GM18951 (cell line): Measurements from ENCODE around the gene KRT76.
"Not testable (repeated sequence)": the region's sequence is repeated elsewhere in the genome, so short reads cannot be mapped to it uniquely, and the experiment has no call there.

Source experiments
- POLR2A ChIP-seq: IDR thresholded peaks from 4 replicates; pipeline ENCODE4 v1.6.1; 2011; ENCODE audit warnings: mild to moderate bottlenecking; ENCODE audit not compliant: insufficient read length, insufficient read depth; ENCODE audit errors: extremely low read depth
- in situ Hi-C: fragments of 300-500 bp; cut with MboI; formaldehyde crosslinking; loops from one replicate; pipeline ENCODE4 v1.12.0; 2022; ENCODE audit warnings: low sequenced_read_pairs, mixed read lengths, inconsistent platforms; ENCODE audit not compliant: unreplicated experiment

Gene KRT76

DNA sequence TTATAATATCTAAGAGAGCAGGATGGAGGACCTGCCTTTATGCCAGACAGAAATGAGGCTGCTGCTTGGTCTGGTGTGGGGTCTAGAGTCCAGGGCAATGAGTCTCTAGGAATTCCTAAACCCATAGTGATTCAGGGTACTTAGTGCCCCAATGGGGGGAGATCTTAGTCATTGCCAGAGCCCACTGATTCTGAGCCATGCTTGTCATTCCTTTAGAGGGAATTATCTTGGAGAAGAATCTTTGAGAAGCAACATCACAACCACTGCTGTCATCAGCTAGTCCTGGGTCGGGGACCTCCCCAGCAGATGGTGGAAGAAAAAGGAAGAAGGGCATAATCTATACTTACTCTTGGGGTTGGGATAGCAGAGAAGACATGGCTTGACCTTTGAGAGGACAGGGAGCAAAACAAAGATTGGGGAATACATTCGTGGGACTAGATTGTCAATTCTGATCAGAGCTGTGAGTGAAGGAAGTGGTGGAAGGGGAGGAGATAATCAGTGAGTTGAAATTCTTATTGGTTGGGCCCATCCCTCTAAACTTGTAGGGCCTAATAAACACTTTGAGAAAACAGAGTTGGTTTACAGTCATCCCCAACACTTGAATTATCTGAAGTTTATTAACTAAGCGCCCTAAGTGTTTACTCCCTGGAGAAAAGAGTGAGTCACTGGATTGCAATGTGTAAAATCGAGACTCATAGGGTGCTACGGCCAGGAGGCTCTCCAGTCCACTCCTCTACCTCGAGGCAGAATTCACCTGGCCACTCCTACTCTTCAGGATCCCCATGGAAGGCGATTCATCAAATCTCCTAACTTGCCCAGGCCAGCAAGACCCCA, 21.7 kb upstream of the KRT76 start:
- TF ChIP-seq POLR2A, result no peak
- in situ Hi-C loops, result no loop called here

DNA sequence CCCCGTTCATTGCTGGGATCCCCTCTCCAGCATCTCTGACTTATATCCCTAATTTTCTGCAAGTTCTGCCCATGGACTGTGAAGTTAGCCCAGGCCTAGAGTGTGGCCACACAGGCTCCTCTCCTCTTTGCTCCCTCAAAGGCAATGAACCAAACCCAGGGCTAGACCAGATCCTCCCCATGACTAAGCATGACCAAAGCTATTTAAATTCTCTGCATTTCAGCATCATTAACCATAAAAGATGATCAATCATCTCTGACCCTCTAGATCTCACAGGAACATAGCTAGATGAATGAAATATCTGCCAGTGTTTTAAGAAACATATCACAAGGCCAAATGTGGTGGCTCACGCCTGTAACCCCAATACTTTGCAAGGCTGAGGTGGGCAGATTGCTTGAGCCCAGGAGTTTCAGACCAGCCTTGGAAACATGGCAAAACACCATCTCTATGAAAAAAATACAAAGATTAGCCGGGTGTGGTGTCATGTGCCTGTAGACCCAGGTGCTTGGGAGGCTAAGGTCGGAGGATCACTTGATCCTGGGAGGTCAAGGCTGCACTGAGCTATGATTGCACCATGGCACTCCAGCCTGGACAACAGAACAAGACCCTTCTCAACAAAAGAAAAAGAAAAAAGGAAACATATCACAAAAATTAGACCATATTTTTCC, 21.0 kb upstream of the KRT76 start:
- no peak for TF ChIP-seq POLR2A
- in situ Hi-C loops, result no loop called here

DNA sequence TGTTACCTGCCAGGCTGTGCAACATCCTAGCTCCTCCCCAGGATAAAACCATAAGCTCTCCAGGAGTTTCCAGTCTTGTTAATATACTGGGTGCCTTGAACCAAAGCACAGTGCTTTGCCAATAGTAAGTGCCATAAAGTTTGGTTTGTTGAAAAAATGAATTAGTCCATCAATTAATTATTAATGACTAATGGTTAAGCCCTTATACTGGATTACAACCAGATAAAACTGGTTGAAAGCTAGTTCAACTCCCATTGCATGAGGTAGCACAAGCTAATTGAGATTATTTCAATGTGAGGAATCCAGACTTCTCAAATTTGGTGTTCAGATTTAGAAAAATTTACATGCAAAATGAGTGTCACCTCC, 20.4 kb upstream of the KRT76 start:
- in situ Hi-C loops, result no loop called here
- TF ChIP-seq POLR2A, result no peak

DNA sequence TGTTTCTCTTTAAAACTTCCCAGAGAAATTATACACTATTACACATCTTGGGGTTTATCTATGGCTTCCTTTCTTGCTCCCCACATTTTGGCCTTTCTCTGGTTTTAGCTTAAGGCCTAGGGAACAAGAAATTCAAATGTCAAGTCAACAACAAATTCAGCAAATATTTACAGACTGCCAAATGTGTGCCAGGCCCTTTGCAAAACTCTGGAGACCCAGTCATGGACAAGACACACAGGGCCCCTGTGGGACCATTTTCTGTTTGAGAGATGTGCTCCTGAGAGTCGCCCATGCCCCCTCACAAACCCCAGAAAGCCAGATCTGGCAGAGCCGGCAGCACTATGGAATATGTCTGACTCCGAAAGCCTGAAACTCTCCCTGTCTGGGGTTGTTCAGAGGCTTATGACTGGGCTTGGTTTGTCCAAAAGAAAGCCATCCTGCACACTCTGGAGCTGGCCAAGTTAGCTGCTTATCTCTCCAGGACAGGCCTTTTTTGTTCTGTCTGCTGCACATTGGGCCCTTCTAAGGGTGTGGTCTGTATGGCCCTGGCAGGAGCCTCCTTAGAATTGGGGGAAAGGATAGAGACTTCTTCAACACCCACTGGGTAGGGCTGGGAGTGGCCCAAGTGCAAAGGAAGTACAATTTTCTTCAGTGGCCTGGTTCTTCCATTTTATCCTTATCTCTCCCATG, 19.8 kb upstream of the KRT76 start:
- no peak for TF ChIP-seq POLR2A
- in situ Hi-C loops, result no loop called here

DNA sequence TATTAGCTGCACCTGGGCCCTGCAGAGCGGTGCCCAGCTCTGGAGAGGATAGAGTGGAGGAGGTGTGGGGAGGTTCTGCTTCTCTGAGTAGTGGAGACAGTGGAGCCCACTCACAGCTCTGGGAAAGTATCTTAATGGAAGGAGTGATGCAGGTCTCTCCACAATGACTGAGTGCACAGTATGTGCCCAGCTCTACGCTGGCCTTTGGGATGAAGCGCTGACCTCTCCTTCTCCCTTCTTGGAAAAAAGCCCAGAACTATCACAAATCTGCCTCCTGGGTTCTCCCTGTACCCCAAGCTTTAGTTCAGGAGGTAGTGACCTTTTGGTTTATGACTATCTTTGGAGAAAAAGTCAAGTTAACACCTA, 19.3 kb upstream of the KRT76 start:
- TF ChIP-seq POLR2A, result no peak
- in situ Hi-C loops, result no loop called here

DNA sequence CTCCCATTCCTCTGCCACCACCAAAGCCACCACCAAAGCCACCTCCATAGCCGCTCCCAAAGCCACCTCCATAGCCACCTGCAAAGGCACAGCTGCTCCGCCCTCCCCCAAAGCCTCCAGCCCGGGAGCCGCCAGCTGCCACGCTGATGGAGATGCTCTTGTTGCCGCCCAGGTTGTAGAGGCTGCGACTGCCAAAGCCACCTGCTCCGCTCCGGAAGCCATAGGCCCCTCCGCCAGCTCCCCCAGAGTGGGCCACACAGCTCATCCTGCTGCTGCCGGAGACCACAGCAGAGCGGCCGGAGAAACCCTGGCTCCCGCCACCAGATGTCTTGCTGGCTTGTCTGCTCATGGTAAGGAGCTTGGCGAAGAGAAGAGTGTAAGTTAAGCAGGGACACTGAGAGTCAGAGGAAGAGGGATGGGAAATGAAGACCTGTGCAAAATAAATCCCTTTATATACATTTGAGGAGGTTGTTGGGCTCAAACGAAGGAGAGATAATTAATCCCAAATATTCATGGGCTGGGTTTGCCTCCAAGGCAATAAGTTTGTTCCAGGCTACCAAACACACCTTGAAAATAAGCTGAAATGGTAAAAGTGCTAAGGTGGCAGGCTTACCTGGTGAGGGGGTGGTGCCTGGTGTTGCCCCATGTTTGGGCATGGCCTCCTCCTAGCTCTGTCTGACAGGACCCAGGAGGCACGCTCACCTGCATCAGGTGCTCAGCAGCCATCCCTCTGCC, 18.7 kb upstream of the KRT76 start, which contains the start of gene KRT3:
Gene KRT3, minus strand, starts transcription at position 424 of the 735 bp plus-strand sequence. Its CDS starts 75 bp downstream, at position 349.
- in situ Hi-C loops, result no loop called here
- no peak for TF ChIP-seq POLR2A

DNA sequence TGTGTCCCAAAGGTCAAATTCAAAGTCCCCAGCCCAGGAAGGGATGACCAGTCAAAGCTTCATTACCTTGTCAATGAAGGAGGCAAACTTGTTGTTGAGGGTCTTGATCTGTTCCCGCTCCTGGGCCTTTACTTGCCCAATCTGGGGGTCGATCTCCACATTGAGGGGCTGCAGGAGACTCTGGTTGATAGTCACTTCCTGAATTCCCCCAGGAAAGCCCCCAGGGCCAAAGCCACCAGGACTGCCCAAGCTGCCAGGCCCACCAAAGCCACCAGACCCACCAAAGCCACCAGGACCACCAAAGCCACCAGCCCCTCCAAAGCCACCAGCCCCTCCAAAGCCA, 18.2 kb upstream of the KRT76 start:
- in situ Hi-C loops, result not testable (repeated sequence)

DNA sequence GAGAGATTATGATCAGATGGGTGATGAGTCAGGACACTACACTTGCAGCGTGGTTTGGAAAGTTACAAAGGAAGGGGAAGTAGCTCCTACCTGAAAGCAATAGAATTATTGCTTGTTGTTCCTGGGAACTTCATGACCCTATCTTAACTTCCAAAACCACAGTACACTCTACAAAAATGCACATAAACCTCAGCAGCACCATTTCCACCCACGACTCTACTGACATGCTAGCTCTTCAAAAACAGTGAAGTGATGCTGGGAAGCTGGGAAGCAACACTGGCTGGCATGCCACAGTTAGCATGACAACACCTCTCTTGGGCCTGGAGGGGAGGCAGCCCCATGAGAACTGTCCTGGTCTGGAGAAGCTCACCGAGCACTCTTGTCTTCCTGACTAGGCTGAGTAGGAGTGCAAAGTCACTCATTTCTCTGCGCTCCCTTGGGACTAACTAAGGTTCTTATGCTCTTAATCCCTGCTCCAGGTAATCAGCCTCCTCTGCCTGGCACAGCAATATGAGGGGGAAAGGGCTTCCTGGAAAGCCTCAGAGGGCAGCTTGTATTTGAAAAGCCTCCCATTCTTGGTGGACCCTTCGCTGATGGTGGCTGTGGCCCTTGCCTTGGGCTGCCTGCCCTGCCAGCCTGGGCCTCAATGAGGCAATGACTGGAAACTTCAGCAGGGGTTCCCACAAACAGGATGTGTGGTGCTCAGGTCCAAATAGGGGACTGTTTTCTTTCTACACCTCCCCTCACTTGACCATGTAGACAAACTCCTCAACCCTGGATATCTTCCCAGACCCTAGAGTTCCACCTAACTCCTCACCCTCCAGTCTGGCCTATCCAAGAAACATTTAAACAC, 17.6 kb upstream of the KRT76 start:
- in situ Hi-C loops, result no loop called here
- TF ChIP-seq POLR2A, result no peak

DNA sequence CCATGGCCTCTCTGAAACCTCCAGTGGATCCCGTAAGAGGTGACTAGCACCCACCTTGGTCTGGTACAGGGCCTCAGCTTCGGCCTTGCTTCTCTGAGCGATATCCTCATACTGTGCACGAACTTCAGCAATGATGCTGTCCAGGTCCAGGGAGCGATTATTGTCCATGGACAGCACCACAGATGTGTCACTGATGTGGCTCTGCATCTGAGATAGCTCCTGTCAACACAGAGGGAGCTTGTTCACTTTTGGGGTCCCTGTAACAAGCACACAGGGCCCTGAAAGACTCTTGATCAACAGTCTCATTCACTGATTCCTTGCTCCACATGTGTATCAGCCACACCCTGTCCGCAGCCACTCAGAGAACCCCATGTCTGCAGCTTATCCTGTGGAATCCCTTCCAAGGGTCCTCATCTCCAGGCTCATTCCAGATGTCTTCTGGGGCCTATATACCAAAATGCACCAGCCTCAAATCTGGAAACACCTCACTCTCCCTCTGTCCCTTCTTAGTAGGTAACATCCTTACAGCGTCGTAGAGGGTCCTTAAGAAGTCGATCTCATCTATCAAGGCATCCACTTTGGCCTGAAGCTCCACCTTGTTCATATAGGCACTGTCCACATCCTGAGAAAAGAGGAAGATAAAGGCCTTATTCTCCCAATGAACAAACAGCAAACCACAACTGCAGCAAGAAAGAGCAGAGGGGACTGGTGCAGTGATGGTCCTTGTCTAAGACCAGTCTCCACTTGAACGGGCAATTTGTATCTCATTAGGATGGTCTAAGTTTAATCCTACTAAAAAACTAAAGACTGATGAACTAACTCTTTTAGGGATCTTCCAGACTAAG, 15.3 kb upstream of the KRT76 start:
- in situ Hi-C loops, result no loop called here
- no peak for TF ChIP-seq POLR2A

DNA sequence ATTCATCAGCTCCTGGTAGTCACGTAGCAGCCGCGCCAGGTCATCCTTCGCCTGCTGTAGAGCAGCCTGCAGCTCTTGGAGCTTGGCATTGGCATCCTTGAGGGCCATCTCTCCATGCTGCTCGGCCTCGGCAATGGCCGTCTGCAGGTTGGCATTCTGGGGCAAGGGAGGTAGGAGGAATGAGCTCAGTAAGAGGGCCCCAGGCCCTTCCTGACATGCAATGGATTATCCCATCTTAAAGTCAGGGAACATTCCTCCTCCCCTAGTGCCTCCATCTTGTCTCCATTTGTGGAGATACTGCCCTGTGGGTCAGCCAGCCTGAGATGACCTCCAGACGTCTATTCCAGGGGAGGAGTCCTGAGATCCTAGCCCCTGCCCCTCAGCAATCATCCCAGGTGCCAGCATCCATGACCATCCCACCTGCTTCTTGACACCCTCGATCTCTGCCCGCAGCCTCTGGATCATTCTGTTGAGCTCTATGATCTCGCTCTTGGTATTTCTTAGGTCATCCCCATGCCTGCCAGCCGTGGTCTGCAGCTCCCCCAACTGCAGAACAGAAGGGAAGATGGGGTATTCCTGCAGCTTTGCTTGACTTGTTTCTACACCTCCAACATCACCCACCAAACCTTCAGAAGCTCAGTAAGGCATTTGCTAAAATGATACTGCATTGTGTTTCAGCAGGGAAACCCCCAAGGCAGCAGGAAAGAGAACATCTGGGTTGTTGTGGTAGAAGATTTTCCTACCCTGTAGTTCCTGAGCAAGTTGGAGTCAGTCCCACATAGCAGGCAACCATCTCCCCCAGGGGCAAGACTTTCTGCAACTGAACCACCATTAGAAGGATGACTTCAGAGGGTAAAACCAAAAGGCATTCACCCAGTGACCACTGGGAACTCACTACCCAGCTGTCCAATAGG, 14.4 kb upstream of the KRT76 start:
- TF ChIP-seq POLR2A, result no peak
- in situ Hi-C loops, result no loop called here
